WTC11 (cell line): Measurements from ENCODE around the gene MTMR6. TPM values are rescaled to one million over a fixed set of nuclear protein-coding genes. Genes with fewer than 3 reads are reported as not detected.

Source experiments
- ATAC-seq: fragments of 200-7000 bp; cut with Tn5 transposase; 2 replicates; pipeline ENCODE4 v1.10.0; 2021; ENCODE audit warnings: mild to moderate bottlenecking, moderate library complexity
- CTCF ChIA-PET: fragments of 300-600 bp; sonication (Branson Sonifier 250); formaldehyde crosslinking; loops from one replicate; lab custom pipeline; 2021; ENCODE audit warnings: antibody characterized with exemption; lab: Charles Lee
- POLR2A ChIA-PET: fragments of 350-600 bp; sonication (Branson Sonifier 250); formaldehyde crosslinking; loops from one replicate; lab custom pipeline; 2021; ENCODE audit warnings: antibody characterized with exemption; lab: Charles Lee
- DNase-seq: peaks from one replicate; pipeline ENCODE4 v3.0.0; 2021; ENCODE audit warnings: low spot score
- H3K27ac Mint-ChIP-seq: 2 replicates; pipeline ENCODE4 v1.8.0; 2021; ENCODE audit warnings: mixed read lengths
- H3K27me3 Mint-ChIP-seq: 2 replicates; pipeline ENCODE4 v1.8.0; 2021; ENCODE audit warnings: low read depth, mild to moderate bottlenecking, moderate library complexity, mixed read lengths
- H3K36me3 Mint-ChIP-seq: 2 replicates; pipeline ENCODE4 v1.8.0; 2021; ENCODE audit warnings: mixed read lengths
- H3K4me1 Mint-ChIP-seq: 2 replicates; pipeline ENCODE4 v1.8.0; 2022; ENCODE audit warnings: mixed read lengths
- H3K4me3 Mint-ChIP-seq: 2 replicates; pipeline ENCODE4 v1.8.0; 2021; ENCODE audit warnings: mild to moderate bottlenecking, moderate library complexity, mixed read lengths
- H3K9me3 Mint-ChIP-seq: 2 replicates; pipeline ENCODE4 v1.8.0; 2021; ENCODE audit warnings: mixed read lengths
- AFF4 ChIP-seq: sonication (generic); formaldehyde crosslinking; IDR thresholded peaks from 2 replicates; pipeline ENCODE4 v1.8.1; 2023; ENCODE audit warnings: mild to moderate bottlenecking, missing genetic modification reagents, borderline replicate concordance
- ARID4B ChIP-seq: sonication (generic); formaldehyde crosslinking; IDR thresholded peaks from 2 replicates; pipeline ENCODE4 v1.8.0; 2023; ENCODE audit warnings: missing genetic modification reagents, mild to moderate bottlenecking, borderline replicate concordance
- CDX4 ChIP-seq: fragments of 250-450 bp; sonication (Bioruptor Pico); IDR thresholded peaks from 2 replicates; pipeline ENCODE4 v1.9.0; 2021; ENCODE audit warnings: moderate library complexity, mild to moderate bottlenecking, inconsistent platforms, borderline replicate concordance
- FOXP1 ChIP-seq: sonication (generic); formaldehyde crosslinking; IDR thresholded peaks from 2 replicates; pipeline ENCODE4 v1.8.0; 2022; ENCODE audit warnings: missing genetic modification reagents, mild to moderate bottlenecking, moderate library complexity, borderline replicate concordance
- IRF1 ChIP-seq: sonication (generic); formaldehyde crosslinking; IDR thresholded peaks from 2 replicates; pipeline ENCODE4 v1.8.0; 2023; ENCODE audit warnings: missing genetic modification reagents
- MXD4 ChIP-seq: fragments of 250-450 bp; sonication (Bioruptor Pico); IDR thresholded peaks from 2 replicates; pipeline ENCODE4 v1.8.0; 2021; ENCODE audit warnings: mild to moderate bottlenecking, moderate library complexity, borderline replicate concordance
- NFATC4 ChIP-seq: fragments of 250-450 bp; sonication (Bioruptor Pico); IDR thresholded peaks from 2 replicates; pipeline ENCODE4 v1.9.0; 2021; ENCODE audit warnings: mild to moderate bottlenecking
- NR1H2 ChIP-seq: sonication (generic); formaldehyde crosslinking; IDR thresholded peaks from 2 replicates; pipeline ENCODE4 v1.9.0; 2021; ENCODE audit warnings: mild to moderate bottlenecking, moderate library complexity, missing genetic modification reagents
- PREB ChIP-seq: sonication (generic); formaldehyde crosslinking; IDR thresholded peaks from 2 replicates; pipeline ENCODE4 v1.8.1; 2022; ENCODE audit warnings: mild to moderate bottlenecking, missing genetic modification reagents, moderate library complexity, borderline replicate concordance
- SP1 ChIP-seq: sonication (generic); formaldehyde crosslinking; conservative IDR thresholded peaks from 2 replicates; pipeline ENCODE4 v1.8.1; 2022; ENCODE audit warnings: missing genetic modification reagents
- ZNF263 ChIP-seq: sonication (generic); formaldehyde crosslinking; IDR thresholded peaks from 2 replicates; pipeline ENCODE4 v1.8.1; 2022; ENCODE audit warnings: low read depth, mild to moderate bottlenecking, moderate library complexity, missing genetic modification reagents
- ZNF423 ChIP-seq: fragments of 250-450 bp; sonication (Bioruptor Pico); IDR thresholded peaks from 2 replicates; pipeline ENCODE4 v2.1.2; 2022; ENCODE audit warnings: mild to moderate bottlenecking, moderate library complexity
- total RNA-seq: library from RNA; stranded (reverse); gene quantifications from 3 replicates; pipeline ENCODE4 v1.2.3, GENCODE V29; 2021
- TF ChIP-seq, protein P1 (sequence below): fragments of 200-600 bp; IDR thresholded peaks from 2 replicates; pipeline ENCODE4 v1.8.0; 2022; ENCODE audit warnings: antibody characterized with exemption

Gene MTMR6
- total RNA-seq, 1 experiment from 2014 or later = 8.6 TPM

DNA sequence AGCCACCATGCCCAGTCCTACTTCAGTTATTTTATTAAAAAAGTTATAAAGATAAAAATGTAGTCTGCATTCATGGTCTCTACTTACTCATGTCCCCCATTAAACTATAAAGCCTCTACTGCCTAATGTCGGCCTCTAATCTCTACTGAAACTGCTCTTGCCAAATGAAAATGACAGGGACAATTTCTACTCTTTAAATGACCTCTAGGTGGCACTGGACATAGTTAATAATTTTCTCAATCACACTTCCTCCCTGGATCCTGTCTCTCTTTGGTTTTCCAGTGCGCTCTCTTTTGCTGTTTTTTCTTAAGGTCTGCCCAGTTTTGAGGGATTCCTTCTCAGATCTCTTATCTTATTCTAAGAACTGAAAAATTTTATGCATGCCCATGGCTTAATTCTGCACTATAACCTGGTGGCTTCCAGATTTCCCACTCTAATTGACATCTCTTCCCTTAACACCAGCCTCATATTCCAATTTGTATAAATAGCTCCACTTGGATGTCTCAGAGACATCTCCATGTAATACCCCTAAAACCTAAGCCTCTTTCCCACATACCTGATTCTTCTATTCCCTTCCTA lies 54.3 kb downstream of the MTMR6 start:
- 0 out of 2 replicates have a peak, but pooled peaks have one; percentile 30 for ATAC-seq
- no peaks in the 10 kb centered on the region for H3K4me1 Mint-ChIP-seq
- TF ChIP-seq, protein P1, sequence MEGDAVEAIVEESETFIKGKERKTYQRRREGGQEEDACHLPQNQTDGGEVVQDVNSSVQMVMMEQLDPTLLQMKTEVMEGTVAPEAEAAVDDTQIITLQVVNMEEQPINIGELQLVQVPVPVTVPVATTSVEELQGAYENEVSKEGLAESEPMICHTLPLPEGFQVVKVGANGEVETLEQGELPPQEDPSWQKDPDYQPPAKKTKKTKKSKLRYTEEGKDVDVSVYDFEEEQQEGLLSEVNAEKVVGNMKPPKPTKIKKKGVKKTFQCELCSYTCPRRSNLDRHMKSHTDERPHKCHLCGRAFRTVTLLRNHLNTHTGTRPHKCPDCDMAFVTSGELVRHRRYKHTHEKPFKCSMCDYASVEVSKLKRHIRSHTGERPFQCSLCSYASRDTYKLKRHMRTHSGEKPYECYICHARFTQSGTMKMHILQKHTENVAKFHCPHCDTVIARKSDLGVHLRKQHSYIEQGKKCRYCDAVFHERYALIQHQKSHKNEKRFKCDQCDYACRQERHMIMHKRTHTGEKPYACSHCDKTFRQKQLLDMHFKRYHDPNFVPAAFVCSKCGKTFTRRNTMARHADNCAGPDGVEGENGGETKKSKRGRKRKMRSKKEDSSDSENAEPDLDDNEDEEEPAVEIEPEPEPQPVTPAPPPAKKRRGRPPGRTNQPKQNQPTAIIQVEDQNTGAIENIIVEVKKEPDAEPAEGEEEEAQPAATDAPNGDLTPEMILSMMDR = peak; percentile 45
- TF ChIP-seq ARID4B (CRISPR knock-in tag) = no peak
- TF ChIP-seq, all 79 proteins: peak for 1
- no peak overlapping the region for H3K27ac Mint-ChIP-seq
- no peaks in the 10 kb centered on the region for H3K36me3 Mint-ChIP-seq
- DNase-seq = no peak
- no peak overlapping the region for H3K4me3 Mint-ChIP-seq
- no peaks in the 10 kb centered on the region for H3K27me3 Mint-ChIP-seq
- ChIA-PET POLR2A (no interaction called here), CTCF (interaction anchor here (1.1 kb wide), 1 partner anchor 13 kb away, joined by 3 read pairs; no protein-coding TSS in a partner anchor)
- no peaks in the 10 kb centered on the region for H3K9me3 Mint-ChIP-seq

GRCh38 chr13:25231517-25231916 lies 55.8 kb downstream of the MTMR6 start:
- ATAC-seq (no peak), DNase-seq (no peak)
- CTCF ChIA-PET = no interaction called here
- no peaks in the 10 kb centered on the region for H3K36me3 Mint-ChIP-seq
- POLR2A ChIA-PET = no interaction called here
- TF ChIP-seq ZNF423 (CRISPR knock-in tag) (no peak), CDX4 (CRISPR knock-in tag) (no peak), ZNF263 (CRISPR knock-in tag) (no peak), FOXP1 (CRISPR knock-in tag) (no peak), AFF4 (CRISPR knock-in tag) (no peak), NR1H2 (CRISPR knock-in tag) (no peak), NFATC4 (CRISPR knock-in tag) (no peak), SP1 (CRISPR knock-in tag) (no peak), MXD4 (CRISPR knock-in tag) (no peak), PREB (CRISPR knock-in tag) (no peak), IRF1 (CRISPR knock-in tag) (no peak)
- TF ChIP-seq, all 79 proteins: peak for 0
- Mint-ChIP-seq H3K27ac (no peak overlapping the region), H3K4me3 (no peak overlapping the region), H3K27me3 (peaks cover 3% of the 10 kb centered on the region; the same call in 1 of the 2 replicates), H3K4me1 (no peaks in the 10 kb centered on the region), H3K9me3 (no peaks in the 10 kb centered on the region)
